Body of pancreas (tissue), 4 donors: ENCODE results near the gene ARMC6.

ENCODE experiments used
- POLR2A ChIP-seq, 3 donors: fragments of 450-650 bp; IDR thresholded peaks; one replicate each; pipeline ENCODE4 v1.6.1; 2016; ENCODE audit warnings: antibody characterized with exemption in 3 of 3, mild to moderate bottlenecking in 2 of 3
- TF ChIP-seq, protein P1 (sequence below), 7 experiments: fragments of 450-650 bp in 4 of 7; fragments of 200-600 bp in 3 of 7; sonication (generic) in 3 of 7; IDR thresholded peaks; one replicate each; pipeline ENCODE4 v1.5.1; 2016 to 2019; ENCODE audit warnings: antibody characterized with exemption in 7 of 7

DNA sequence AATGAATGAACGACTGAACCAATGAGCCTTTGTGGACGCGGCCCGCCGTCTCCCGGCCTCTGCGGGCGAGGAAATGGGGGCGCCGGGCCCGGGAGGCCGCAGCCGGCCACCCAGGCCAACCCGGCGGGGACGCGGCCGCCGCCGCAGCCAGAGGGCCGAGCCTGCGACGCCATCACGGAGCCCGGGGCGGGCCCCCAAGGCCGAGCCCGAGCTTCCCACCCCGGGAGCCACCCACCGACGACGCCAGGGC lies 302 bp upstream of the ARMC6 start:
- TF ChIP-seq, protein P1, sequence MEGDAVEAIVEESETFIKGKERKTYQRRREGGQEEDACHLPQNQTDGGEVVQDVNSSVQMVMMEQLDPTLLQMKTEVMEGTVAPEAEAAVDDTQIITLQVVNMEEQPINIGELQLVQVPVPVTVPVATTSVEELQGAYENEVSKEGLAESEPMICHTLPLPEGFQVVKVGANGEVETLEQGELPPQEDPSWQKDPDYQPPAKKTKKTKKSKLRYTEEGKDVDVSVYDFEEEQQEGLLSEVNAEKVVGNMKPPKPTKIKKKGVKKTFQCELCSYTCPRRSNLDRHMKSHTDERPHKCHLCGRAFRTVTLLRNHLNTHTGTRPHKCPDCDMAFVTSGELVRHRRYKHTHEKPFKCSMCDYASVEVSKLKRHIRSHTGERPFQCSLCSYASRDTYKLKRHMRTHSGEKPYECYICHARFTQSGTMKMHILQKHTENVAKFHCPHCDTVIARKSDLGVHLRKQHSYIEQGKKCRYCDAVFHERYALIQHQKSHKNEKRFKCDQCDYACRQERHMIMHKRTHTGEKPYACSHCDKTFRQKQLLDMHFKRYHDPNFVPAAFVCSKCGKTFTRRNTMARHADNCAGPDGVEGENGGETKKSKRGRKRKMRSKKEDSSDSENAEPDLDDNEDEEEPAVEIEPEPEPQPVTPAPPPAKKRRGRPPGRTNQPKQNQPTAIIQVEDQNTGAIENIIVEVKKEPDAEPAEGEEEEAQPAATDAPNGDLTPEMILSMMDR (IDR thresholded peaks at IDR 0.05) = peak in 1 of 7 experiments; percentile 2
- no peak for TF ChIP-seq POLR2A (IDR thresholded peaks at IDR 0.05)
